H1 (cell line): Measurements from ENCODE around the gene CYP27B1. TPM values are rescaled to one million over a fixed set of nuclear protein-coding genes. Genes with fewer than 3 reads are reported as not detected.

ENCODE experiments used
- CTCF ChIA-PET: fragments of 300-600 bp; sonication (Branson Sonifier 250); formaldehyde crosslinking; loops from one replicate; lab custom pipeline; 2021; ENCODE audit not compliant: partially characterized antibody; lab: Charles Lee
- POLR2A ChIA-PET: fragments of 300-600 bp; sonication (Branson Sonifier 250); formaldehyde crosslinking; loops from one replicate; lab custom pipeline; 2021; ENCODE audit warnings: inconsistent platforms; ENCODE audit not compliant: partially characterized antibody; lab: Charles Lee
- DNase-seq, 2 experiments: peaks; one replicate each; pipeline versions ENCODE4 v3.0.0 to v3.0.0-alpha.2; 2010 to 2022; ENCODE audit warnings: low spot score in 2 of 2, low read depth in 1 of 2, mixed read lengths in 1 of 2
- FAIRE-seq: peaks from 2 replicates; lab custom pipeline; 2011; peaks lifted over from hg19 to GRCh38; lab: Jason Lieb, UNC
- H2AFZ ChIP-seq: 2 replicates; pipeline ENCODE4 v1.8.1; 2012; ENCODE audit warnings: low read length, inconsistent platforms
- H2AK5ac ChIP-seq: 2 replicates; pipeline ENCODE4 v1.6.1; 2013; ENCODE audit warnings: low read depth, low read length
- H2BK120ac ChIP-seq: replicated peaks from 2 replicates; pipeline ENCODE3; 2013; ENCODE audit warnings: low read depth, low read length, inconsistent platforms
- H2BK12ac ChIP-seq: 2 replicates; pipeline ENCODE4 v1.6.1; 2013; ENCODE audit warnings: low read depth, low read length
- H2BK15ac ChIP-seq: 2 replicates; pipeline ENCODE4 v1.6.1; 2013; ENCODE audit warnings: low read length
- H2BK20ac ChIP-seq: 2 replicates; pipeline ENCODE4 v1.6.1; 2013; ENCODE audit warnings: low read length
- H2BK5ac ChIP-seq: 2 replicates; pipeline ENCODE4 v1.6.1; 2013; ENCODE audit warnings: low read depth, low read length
- H3K14ac ChIP-seq: 2 replicates; pipeline ENCODE4 v1.6.1; 2013; ENCODE audit warnings: inconsistent platforms; ENCODE audit not compliant: insufficient read length
- H3K18ac ChIP-seq: 2 replicates; pipeline ENCODE4 v1.6.1; 2013; ENCODE audit warnings: low read length; ENCODE audit errors: extremely low read depth
- H3K23ac ChIP-seq: 2 replicates; pipeline ENCODE4 v1.6.1; 2013; ENCODE audit warnings: inconsistent platforms; ENCODE audit not compliant: insufficient read length
- H3K23me2 ChIP-seq: 2 replicates; pipeline ENCODE4 v1.6.1; 2013; ENCODE audit warnings: low read depth, low read length
- H3K27ac ChIP-seq: 2 replicates; pipeline ENCODE4 v1.6.1; 2011; ENCODE audit warnings: low read depth, low read length, inconsistent platforms
- H3K27me3 ChIP-seq, 4 experiments: replicated peaks in 1 of 4; 1 replicate in 1 of 4; 2 replicates in 3 of 4; pipeline versions ENCODE4 v1.6.1 to v1.8.1; 2011 to 2013; ENCODE audit warnings: low read length in 3 of 4, mild to moderate bottlenecking in 3 of 4, inconsistent platforms in 2 of 4, mixed read lengths in 2 of 4, moderate library complexity in 1 of 4; ENCODE audit not compliant: control insufficient read depth in 3 of 4, insufficient read depth in 3 of 4; ENCODE audit errors: extremely low read depth in 1 of 4
- H3K36me3 ChIP-seq, 4 experiments: 2 replicates each; pipeline versions ENCODE4 v1.6.1 to v1.8.1; 2011 to 2013; ENCODE audit warnings: mild to moderate bottlenecking in 4 of 4, low read length in 3 of 4, moderate library complexity in 2 of 4, control low read depth in 1 of 4, inconsistent platforms in 1 of 4; ENCODE audit not compliant: insufficient read depth in 4 of 4, control insufficient read depth in 2 of 4
- H3K4ac ChIP-seq: replicated peaks from 2 replicates; pipeline ENCODE3; 2013; ENCODE audit warnings: low read length, low read depth, mixed read lengths, inconsistent platforms; ENCODE audit not compliant: insufficient read length
- H3K4me1 ChIP-seq, 4 experiments: replicated peaks in 1 of 4; 1 replicate in 1 of 4; 2 replicates in 3 of 4; pipeline versions ENCODE4 v1.6.1 to v1.8.1; 2011 to 2013; ENCODE audit warnings: low read length in 3 of 4, inconsistent platforms in 2 of 4, mixed read lengths in 1 of 4; ENCODE audit not compliant: insufficient read depth in 4 of 4, control insufficient read depth in 3 of 4
- H3K4me2 ChIP-seq, 2 experiments: 2 replicates each; pipeline versions ENCODE4 v1.6.1 to v1.8.1; 2011 to 2013; ENCODE audit warnings: low read depth in 2 of 2, low read length in 2 of 2, control low read depth in 1 of 2, inconsistent platforms in 1 of 2, mild to moderate bottlenecking in 1 of 2; ENCODE audit not compliant: insufficient read depth in 1 of 2
- H3K4me3 ChIP-seq, 4 experiments: fragments of 200-600, 300-600 bp in 1 of 4; sonication (generic), shearing (Covaris generic), sonication (Bioruptor Twin) in 1 of 4; 2 replicates each; pipeline versions ENCODE4 v1.5.1 to v1.8.1; 2011 to 2016; ENCODE audit warnings: low read length in 4 of 4, low read depth in 3 of 4, control low read depth in 2 of 4, inconsistent platforms in 2 of 4, mild to moderate bottlenecking in 2 of 4, mixed read lengths in 1 of 4, moderate library complexity in 1 of 4; ENCODE audit not compliant: insufficient read depth in 2 of 4; ENCODE audit errors: extremely low read depth in 1 of 4
- H3K56ac ChIP-seq: replicated peaks from 2 replicates; pipeline ENCODE3; 2013; ENCODE audit warnings: low read depth, mild to moderate bottlenecking, mixed read lengths, low read length, inconsistent platforms; ENCODE audit not compliant: insufficient read length
- H3K79me1 ChIP-seq: 2 replicates; pipeline ENCODE4 v1.6.1; 2013; ENCODE audit warnings: low read depth, low read length, control low read depth
- H3K79me2 ChIP-seq, 2 experiments: 2 replicates each; pipeline versions ENCODE4 v1.6.1 to v1.8.1; 2012 to 2013; ENCODE audit warnings: low read length in 2 of 2, mild to moderate bottlenecking in 2 of 2, inconsistent platforms in 1 of 2; ENCODE audit not compliant: insufficient read depth in 2 of 2, control insufficient read depth in 1 of 2
- H3K9ac ChIP-seq, 4 experiments: replicated peaks in 1 of 4; 1 replicate in 1 of 4; 2 replicates in 3 of 4; pipeline versions ENCODE4 v1.6.1 to v1.8.1; 2011 to 2013; ENCODE audit warnings: low read depth in 3 of 4, low read length in 3 of 4, control low read depth in 2 of 4, mild to moderate bottlenecking in 2 of 4, moderate library complexity in 2 of 4, inconsistent platforms in 1 of 4; ENCODE audit errors: extremely low read depth in 1 of 4
- H3K9me3 ChIP-seq, 2 experiments: 2 replicates each; pipeline versions ENCODE4 v1.6.1 to v1.8.1; 2012 to 2013; ENCODE audit warnings: mild to moderate bottlenecking in 2 of 2, moderate library complexity in 2 of 2, control low read depth in 1 of 2, inconsistent platforms in 1 of 2, low read depth in 1 of 2, low read length in 1 of 2, mixed read lengths in 1 of 2; ENCODE audit not compliant: insufficient read depth in 2 of 2
- H4K20me1 ChIP-seq, 2 experiments: replicated peaks in 1 of 2; 2 replicates each; pipeline versions ENCODE3 to v1.8.1; 2011 to 2013; ENCODE audit warnings: inconsistent platforms in 2 of 2, low read length in 2 of 2, mild to moderate bottlenecking in 1 of 2; ENCODE audit not compliant: insufficient read depth in 2 of 2, control insufficient read depth in 1 of 2
- H4K5ac ChIP-seq: 2 replicates; pipeline ENCODE4 v1.6.1; 2013; ENCODE audit warnings: low read length, low read depth, mixed read lengths, inconsistent platforms; ENCODE audit not compliant: insufficient read length
- H4K8ac ChIP-seq: 2 replicates; pipeline ENCODE4 v1.8.0; 2013; ENCODE audit warnings: mild to moderate bottlenecking, moderate library complexity, low read length, inconsistent platforms; ENCODE audit not compliant: insufficient read depth; ENCODE audit errors: extremely low read depth
- H4K91ac ChIP-seq: replicated peaks from 2 replicates; pipeline ENCODE3; 2013; ENCODE audit warnings: low read length, mixed read lengths, inconsistent platforms; ENCODE audit not compliant: insufficient read length
- KDM5A ChIP-seq: fragments of 200-600 bp; IDR thresholded peaks from 2 replicates; pipeline ENCODE4 v1.7.1; 2012; ENCODE audit warnings: mild to moderate bottlenecking, low read length, inconsistent platforms, mixed read lengths
- POLR2A ChIP-seq, 2 experiments: IDR thresholded peaks; 1 replicate in 1 of 2; 2 replicates in 1 of 2; pipeline ENCODE4 v1.6.1; 2011; ENCODE audit warnings: low read depth in 2 of 2, low read length in 2 of 2, mild to moderate bottlenecking in 2 of 2; ENCODE audit errors: control extremely low read depth in 1 of 2
- SIN3A ChIP-seq, 2 experiments: IDR thresholded peaks in 1 of 2; conservative IDR thresholded peaks in 1 of 2; 2 replicates each; pipeline ENCODE4 v1.6.1; 2011 to 2012; ENCODE audit warnings: low read length in 2 of 2, improper control_type of control experiment in 1 of 2, low read depth in 1 of 2, mild to moderate bottlenecking in 1 of 2
- WGBS, 2 experiments: shearing (Covaris generic) in 1 of 2; methylation state at CpG; one replicate each; pipeline versions ENCODE4 v1.1.6 to v1.1.7; 2013 to 2015; ENCODE audit warnings: low lambda C conversion rate in 2 of 2, mixed read lengths in 2 of 2, inconsistent platforms in 1 of 2, low coverage in 1 of 2, missing lambda C conversion rate in 1 of 2; ENCODE audit not compliant: insufficient replicate concordance in 2 of 2, insufficient coverage in 1 of 2, insufficient read length in 1 of 2; ENCODE audit errors: extremely low coverage in 1 of 2, missing lambda C conversion rate in 1 of 2; 5-methylcytosine and 5-hydroxymethylcytosine counted together
- polyA plus RNA-seq, 7 experiments: library from polyadenylated mRNA; depleted of rRNA in 3 of 7; stranded (reverse) in 5 of 7; unstranded in 2 of 7; fragments of >200 nt in 5 of 7; fragments of 200-250 nt in 2 of 7; gene quantifications; 1 replicate in 5 of 7; 2 replicates in 1 of 7; 4 replicates in 1 of 7; pipeline versions ENCODE4 v1.2.1 to v1.2.3, GENCODE V29; 2011 to 2013; ENCODE audit warnings: missing spikeins in 2 of 7, mixed read lengths in 2 of 7
- total RNA-seq: library from RNA; stranded (reverse); fragmentation: NEBNext Ultra II Directional; extraction: Animal tissue kit (Norgen Biotek cat#: 25700); gene quantifications from 2 replicates; pipeline ENCODE4 v1.2.1, GENCODE V29; 2021

Gene CYP27B1
- total and polyA plus RNA-seq, 2 of the 8 experiments (the other 6 are each of a cell fraction or from before 2014, with no cell fraction given), result 2.9 to 3.3 TPM

GRCh38 chr12:57750561-57751431, 16.1 kb downstream of the CYP27B1 start:
- Histone ChIP-seq H3K36me3 (peaks cover 21 to 49% (median 36%) of the 10 kb centered on the region in 4 experiments), H3K4me2 (peak overlapping the region; percentile 95 to 96), H3K79me2 (peaks cover 12 to 20% of the 10 kb centered on the region in 2 experiments), H3K56ac (peak overlapping the region; percentile 52), H2BK12ac (0 out of 2 replicates have a peak overlapping the region, but pooled peaks have one; percentile 11), H2BK120ac (no peak overlapping the region), H4K20me1 (peaks cover under 1 to 2% of the 10 kb centered on the region in 2 experiments), H3K79me1 (peaks cover 15% of the 10 kb centered on the region), H2BK20ac (no peak overlapping the region), H4K5ac (no peak overlapping the region), H3K18ac (no peak overlapping the region), H4K91ac (no peak overlapping the region), H3K14ac (no peak overlapping the region), H3K23me2 (peaks cover 18% of the 10 kb centered on the region), H4K8ac (peak overlapping the region; percentile 97), H3K27me3 (peaks cover 3 to 14% (median 8%) of the 10 kb centered on the region in 4 experiments), H3K9ac (peak overlapping the region in 3 of 4 experiments; percentile 96 to 99 (median 96); a peak in 6 of 7 replicates), H3K27ac (peak overlapping the region; percentile 86; the same call in 1 of the 2 replicates), H2BK5ac (peak overlapping the region; percentile 87; the same call in 1 of the 2 replicates), H2BK15ac (no peak overlapping the region; the same call in 1 of the 2 replicates), H3K23ac (no peak overlapping the region), H3K4me3 (peak overlapping the region; percentile 96 to 99 (median 98)), H3K4me1 (peaks cover 4 to 20% (median 5%) of the 10 kb centered on the region in 4 experiments; a peak in 6 of 7 replicates), H2AFZ (no peak overlapping the region), H3K4ac (peak overlapping the region; percentile 47), H3K9me3 (no peaks in the 10 kb centered on the region), H2AK5ac (peak overlapping the region; percentile 66)
- CTCF ChIA-PET, result interaction anchor here (1.0 to 1.6 kb wide), 3 partner anchors 8 to 24 kb away, joined by 3 to 8 read pairs (median 7); no protein-coding TSS in a partner anchor
- TF ChIP-seq KDM5A, result no peak
- 0 out of 4 replicates have a peak, but pooled peaks of 1 of the 2 experiments have one; percentile 6 for TF ChIP-seq SIN3A (conservative IDR thresholded peaks at IDR 0.05 in 1 of 2, IDR thresholded peaks at IDR 0.05 in 1 of 2; ENCODE audit: low read depth in 1 of 2, low read length in 2 of 2)
- peak in 1 of 2 experiments; percentile 43; a peak in 1 of 3 replicates for TF ChIP-seq POLR2A (IDR thresholded peaks at IDR 0.05; ENCODE audit: control extremely low read depth in 1 of 2, low read depth in 2 of 2, low read length in 2 of 2)
- no peak for FAIRE-seq
- DNase-seq, result no peak
- POLR2A ChIA-PET, result interaction anchor here (0.7 to 5.3 kb wide), 8 partner anchors 9 to 226 kb away, joined by 3 to 25 read pairs (median 3); partner anchors contain the start of gene AGAP2
- WGBS, 2 experiments, result 90% methylated on average over 15 of the region's 15 CpGs; no CpG with 5 or more reads in 1 of the 2 experiments
